ENCODE results near the gene HTT. TPM values are rescaled to one million over a fixed set of nuclear protein-coding genes. Genes with fewer than 3 reads are reported as not detected.
A peak's percentile ranks its signal among the peaks of the same experiment; 100 is the strongest.

Gene HTT
- total RNA-seq, 2 donors from 2014 or later: 104 to 109 TPM

DNA sequence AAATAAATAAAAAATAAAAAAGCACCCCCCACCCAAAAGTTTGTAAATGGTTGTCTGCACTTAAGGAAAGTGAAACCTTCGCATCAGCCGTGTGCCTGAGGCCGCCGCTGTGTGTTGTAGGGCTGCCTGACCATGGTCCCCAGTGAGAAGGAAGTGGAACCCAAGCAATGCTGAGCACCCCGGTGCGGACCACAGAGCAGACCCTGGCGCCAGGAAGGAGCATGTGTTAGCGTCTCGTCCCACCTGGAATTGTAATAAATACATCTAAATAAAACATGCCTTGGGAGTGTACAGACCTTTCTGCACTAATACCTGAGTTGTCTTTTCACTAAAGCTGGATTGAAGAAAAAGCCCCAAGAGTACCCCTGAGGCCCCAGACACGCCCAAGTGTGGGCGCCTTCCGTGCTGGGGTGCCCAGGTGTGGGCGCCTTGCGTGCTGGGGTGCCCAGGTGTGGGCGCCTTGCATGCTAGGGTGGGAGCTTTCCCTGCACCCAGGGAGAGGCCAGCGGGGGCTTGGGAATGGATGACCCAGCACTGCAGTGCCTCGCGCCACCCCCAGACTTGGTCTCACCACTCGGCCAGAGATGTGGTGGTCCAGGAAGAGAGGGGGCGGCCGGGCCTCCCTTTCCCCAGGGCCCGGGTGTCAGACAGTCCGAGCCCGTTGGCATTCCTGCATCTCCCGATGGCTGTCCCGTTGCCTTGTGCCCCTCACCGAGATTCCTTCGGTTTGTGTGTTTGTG lies 33.9 kb upstream of the HTT start:
- no peak overlapping the region for H3K4me3 ChIP-seq (ENCODE audit: low read length)
- H3K9ac ChIP-seq (ENCODE audit: extremely low read depth, low read length, poor library complexity, severe bottlenecking): no peak overlapping the region
- H3K4me1 ChIP-seq (ENCODE audit: control insufficient read depth, insufficient read depth, low read length): no peaks in the 10 kb centered on the region
- no peaks in the 10 kb centered on the region for H3K9me3 Mint-ChIP-seq
- 92 to 93% methylated on average over 13 to 28 of the region's 28 CpGs for WGBS, 2 experiments (ENCODE audit: insufficient coverage in 1 of 2, insufficient read length in 1 of 2)
- H3K27ac Mint-ChIP-seq: no peak overlapping the region
- no peaks in the 10 kb centered on the region for H3K36me3 Mint-ChIP-seq (ENCODE audit: low read depth)
- H3K4me3 Mint-ChIP-seq: no peak overlapping the region
- H3K9me3 ChIP-seq (ENCODE audit: control insufficient read depth, low read length): no peaks in the 10 kb centered on the region
- H3K4me1 Mint-ChIP-seq: peaks cover 7% of the 10 kb centered on the region
- H3K27ac ChIP-seq (ENCODE audit: low read depth, low read length): no peak overlapping the region
- TF ChIP-seq, protein P1, sequence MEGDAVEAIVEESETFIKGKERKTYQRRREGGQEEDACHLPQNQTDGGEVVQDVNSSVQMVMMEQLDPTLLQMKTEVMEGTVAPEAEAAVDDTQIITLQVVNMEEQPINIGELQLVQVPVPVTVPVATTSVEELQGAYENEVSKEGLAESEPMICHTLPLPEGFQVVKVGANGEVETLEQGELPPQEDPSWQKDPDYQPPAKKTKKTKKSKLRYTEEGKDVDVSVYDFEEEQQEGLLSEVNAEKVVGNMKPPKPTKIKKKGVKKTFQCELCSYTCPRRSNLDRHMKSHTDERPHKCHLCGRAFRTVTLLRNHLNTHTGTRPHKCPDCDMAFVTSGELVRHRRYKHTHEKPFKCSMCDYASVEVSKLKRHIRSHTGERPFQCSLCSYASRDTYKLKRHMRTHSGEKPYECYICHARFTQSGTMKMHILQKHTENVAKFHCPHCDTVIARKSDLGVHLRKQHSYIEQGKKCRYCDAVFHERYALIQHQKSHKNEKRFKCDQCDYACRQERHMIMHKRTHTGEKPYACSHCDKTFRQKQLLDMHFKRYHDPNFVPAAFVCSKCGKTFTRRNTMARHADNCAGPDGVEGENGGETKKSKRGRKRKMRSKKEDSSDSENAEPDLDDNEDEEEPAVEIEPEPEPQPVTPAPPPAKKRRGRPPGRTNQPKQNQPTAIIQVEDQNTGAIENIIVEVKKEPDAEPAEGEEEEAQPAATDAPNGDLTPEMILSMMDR (conservative IDR thresholded peaks at IDR 0.05): no peak
- peaks cover 8% of the 10 kb centered on the region for H3K27me3 Mint-ChIP-seq (ENCODE audit: insufficient read depth)
- no peaks in the 10 kb centered on the region for H3K36me3 ChIP-seq (ENCODE audit: control insufficient read depth, insufficient read depth, low read length)
- no peak for DNase-seq
- H3K27me3 ChIP-seq (ENCODE audit: control insufficient read depth, insufficient read depth, low read length, poor library complexity, severe bottlenecking): no peaks in the 10 kb centered on the region

DNA sequence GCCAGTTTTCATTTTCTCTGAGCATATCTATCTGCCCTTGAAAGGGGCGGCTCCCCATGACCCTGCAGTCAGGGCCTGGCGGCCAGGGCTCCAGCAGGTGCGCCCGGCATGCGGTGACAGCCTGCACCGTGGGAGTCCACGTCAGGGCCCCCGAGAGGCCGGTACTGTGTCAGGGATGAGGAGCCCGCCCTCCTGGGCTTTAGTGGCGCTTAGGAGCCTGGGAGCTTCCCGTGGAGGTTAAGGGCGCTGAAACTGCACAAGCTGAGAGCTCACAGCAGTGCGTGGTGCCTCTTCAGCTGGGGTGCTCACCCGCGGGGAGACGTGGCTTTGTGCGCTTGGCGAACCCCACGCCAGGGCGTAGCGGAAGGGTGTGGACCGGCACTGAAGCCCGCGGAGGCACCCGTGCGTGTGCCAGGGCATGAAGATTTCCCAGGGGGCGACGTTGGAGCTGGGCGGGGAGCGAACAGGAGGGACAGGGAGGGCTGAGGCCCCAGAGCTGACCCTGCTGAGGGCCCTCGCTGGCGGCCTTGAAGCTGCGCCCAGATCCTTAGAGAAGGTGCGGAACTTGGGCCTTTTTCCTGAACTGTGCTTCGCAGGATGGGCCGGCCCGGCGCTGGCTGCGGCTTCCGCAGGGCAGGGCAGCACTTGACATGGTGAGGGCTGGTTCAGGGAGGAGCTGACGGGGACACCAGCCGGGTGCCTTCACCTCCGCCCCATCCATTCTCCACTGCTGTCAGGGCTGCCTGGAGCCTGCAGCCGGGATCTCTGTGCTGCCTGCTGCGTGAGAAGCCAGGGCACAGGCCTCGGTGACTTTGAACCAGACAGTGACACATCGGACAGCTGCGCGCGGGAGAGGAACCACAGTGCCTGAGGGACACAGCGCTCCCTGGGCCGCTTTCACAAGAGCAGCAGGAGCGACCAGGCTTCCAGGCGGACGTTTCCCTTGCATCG lies 33.0 kb upstream of the HTT start:
- no peak overlapping the region for H3K27ac ChIP-seq (ENCODE audit: low read depth, low read length)
- Mint-ChIP-seq H3K4me1 (peaks cover 7% of the 10 kb centered on the region), H3K4me3 (peak overlapping the region; percentile 37), H3K27ac (no peak overlapping the region), H3K36me3 (ENCODE audit: low read depth) (no peaks in the 10 kb centered on the region), H3K27me3 (ENCODE audit: insufficient read depth) (peaks cover 8% of the 10 kb centered on the region), H3K9me3 (no peaks in the 10 kb centered on the region)
- H3K27me3 ChIP-seq (ENCODE audit: control insufficient read depth, insufficient read depth, low read length, poor library complexity, severe bottlenecking): no peaks in the 10 kb centered on the region
- 76 to 85% methylated on average over 41 to 57 of the region's 57 CpGs for WGBS, 2 experiments (ENCODE audit: insufficient coverage in 1 of 2, insufficient read length in 1 of 2)
- H3K4me3 ChIP-seq (ENCODE audit: low read length): no peak overlapping the region
- TF ChIP-seq, protein P1 (conservative IDR thresholded peaks at IDR 0.05): no peak
- H3K36me3 ChIP-seq (ENCODE audit: control insufficient read depth, insufficient read depth, low read length): no peaks in the 10 kb centered on the region
- no peak overlapping the region for H3K9ac ChIP-seq (ENCODE audit: extremely low read depth, low read length, poor library complexity, severe bottlenecking)
- H3K4me1 ChIP-seq (ENCODE audit: control insufficient read depth, insufficient read depth, low read length): no peaks in the 10 kb centered on the region
- H3K9me3 ChIP-seq (ENCODE audit: control insufficient read depth, low read length): no peaks in the 10 kb centered on the region
- DNase-seq: peak; percentile 72

DNA sequence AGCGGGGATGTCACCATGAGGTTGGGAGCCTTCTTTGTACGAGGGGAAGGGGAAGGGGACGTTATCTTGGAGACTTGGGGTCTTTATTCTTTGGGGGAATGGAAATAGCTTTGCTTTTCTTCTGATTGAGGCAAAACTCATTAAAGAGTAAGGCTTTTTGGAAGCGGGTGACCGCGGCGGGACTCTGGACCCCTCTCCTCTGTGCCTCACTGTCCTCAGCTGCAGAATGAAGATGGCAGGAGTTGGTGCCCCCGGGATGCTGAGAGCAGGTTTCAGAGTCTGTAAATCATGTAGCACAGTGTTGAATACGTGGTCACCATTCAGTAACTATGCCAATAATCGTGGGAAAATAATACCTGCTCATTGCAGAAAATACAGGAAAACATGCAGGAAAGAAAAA lies 32.3 kb upstream of the HTT start:
- H3K36me3 Mint-ChIP-seq (ENCODE audit: low read depth): no peaks in the 10 kb centered on the region
- Histone ChIP-seq H3K27ac (ENCODE audit: low read depth, low read length) (no peak overlapping the region), H3K4me1 (ENCODE audit: control insufficient read depth, insufficient read depth, low read length) (no peaks in the 10 kb centered on the region), H3K4me3 (ENCODE audit: low read length) (no peak overlapping the region), H3K36me3 (ENCODE audit: control insufficient read depth, insufficient read depth, low read length) (no peaks in the 10 kb centered on the region), H3K9ac (ENCODE audit: extremely low read depth, low read length, poor library complexity, severe bottlenecking) (no peak overlapping the region), H3K9me3 (ENCODE audit: control insufficient read depth, low read length) (no peaks in the 10 kb centered on the region), H3K27me3 (ENCODE audit: control insufficient read depth, insufficient read depth, low read length, poor library complexity, severe bottlenecking) (no peaks in the 10 kb centered on the region)
- WGBS, 2 experiments (ENCODE audit: insufficient coverage in 1 of 2, insufficient read length in 1 of 2): 83 to 87% methylated on average over 7 to 10 of the region's 10 CpGs
- H3K27ac Mint-ChIP-seq: no peak overlapping the region
- DNase-seq: no peak
- H3K4me1 Mint-ChIP-seq: peaks cover 4% of the 10 kb centered on the region
- peaks cover 7% of the 10 kb centered on the region for H3K27me3 Mint-ChIP-seq (ENCODE audit: insufficient read depth)
- no peaks in the 10 kb centered on the region for H3K9me3 Mint-ChIP-seq
- TF ChIP-seq, protein P1 (conservative IDR thresholded peaks at IDR 0.05): no peak
- H3K4me3 Mint-ChIP-seq: no peak overlapping the region
